Astrocyte of the cerebellum (primary cell): ENCODE data around the gene PRKG1.

Source experiments
- DNase-seq: peaks from one replicate; pipeline ENCODE4 v3.0.0-alpha.2; 2011; ENCODE audit warnings: low read depth
- H3K4me3 ChIP-seq: 2 replicates; pipeline ENCODE4 v1.5.1; 2011; ENCODE audit warnings: mild to moderate bottlenecking, low read depth, low read length, moderate library complexity
- CTCF ChIP-seq: IDR thresholded peaks from 2 replicates; pipeline ENCODE4 v1.5.1; 2012; ENCODE audit warnings: low read length, low read depth, moderate library complexity, mild to moderate bottlenecking; ENCODE audit errors: missing control alignments
- in situ Hi-C: cut with HindIII; loops from 2 replicates; pipeline ENCODE4 v1.10.0; 2017; ENCODE audit warnings: low sequenced_read_pairs

The PRKG1 gene

GRCh38 chr10:52265131-52265926 lies 1191.0 kb downstream of the PRKG1 start:
- H3K4me3 ChIP-seq = no peak overlapping the region
- no peak for TF ChIP-seq CTCF
- in situ Hi-C loops = no loop called here
- no peak for DNase-seq

- in situ Hi-C loops = no loop called here
Observed at GRCh38 chr10:52266858-52267257, 1192.6 kb downstream of the PRKG1 start.

GRCh38 chr10:52268790-52269189 lies 1194.5 kb downstream of the PRKG1 start:
- no peak for DNase-seq
- in situ Hi-C loops = no loop called here
- TF ChIP-seq CTCF = no peak
- no peak overlapping the region for H3K4me3 ChIP-seq

More at GRCh38 chr10:52266858-52267257, 1192.6 kb downstream of the PRKG1 start:
- no peak for TF ChIP-seq CTCF
- H3K4me3 ChIP-seq = no peak overlapping the region
- no peak for DNase-seq

- no peak overlapping the region for H3K4me3 ChIP-seq
- TF ChIP-seq CTCF = no peak
- in situ Hi-C loops = no loop called here
- no peak for DNase-seq
Observed at GRCh38 chr10:52269233-52269632, 1194.9 kb downstream of the PRKG1 start.

- no peak for TF ChIP-seq CTCF
- in situ Hi-C loops = no loop called here
- DNase-seq = no peak
- no peak overlapping the region for H3K4me3 ChIP-seq
Observed at GRCh38 chr10:52276163-52276562, 1201.9 kb downstream of the PRKG1 start.

GRCh38 chr10:52276986-52277385 lies 1202.7 kb downstream of the PRKG1 start:
- no peak overlapping the region for H3K4me3 ChIP-seq
- no peak for TF ChIP-seq CTCF
- in situ Hi-C loops = no loop called here
- DNase-seq = peak; percentile 16

GRCh38 chr10:52279546-52279945 lies 1205.3 kb downstream of the PRKG1 start:
- in situ Hi-C loops = no loop called here
- no peak overlapping the region for H3K4me3 ChIP-seq
- no peak for TF ChIP-seq CTCF
- no peak for DNase-seq
